HUES64 (cell line): ENCODE data around the gene MLF2.
A peak's percentile ranks its signal among the peaks of the same experiment; 100 is the strongest.

ENCODE experiments used
- H3K27ac ChIP-seq: 2 replicates; pipeline ENCODE4 v1.7.0; 2013; ENCODE audit warnings: low read depth, low read length, inconsistent platforms
- H3K27me3 ChIP-seq: 2 replicates; pipeline ENCODE4 v1.6.1; 2013; ENCODE audit warnings: mild to moderate bottlenecking, low read length; ENCODE audit not compliant: insufficient read depth
- H3K36me3 ChIP-seq: 2 replicates; pipeline ENCODE4 v1.6.1; 2013; ENCODE audit warnings: mild to moderate bottlenecking, low read length; ENCODE audit not compliant: insufficient read depth
- H3K4me1 ChIP-seq: 2 replicates; pipeline ENCODE4 v1.6.1; 2013; ENCODE audit warnings: mild to moderate bottlenecking, low read length, moderate library complexity; ENCODE audit not compliant: insufficient read depth
- H3K4me3 ChIP-seq: 2 replicates; pipeline ENCODE4 v1.5.1; 2013; ENCODE audit warnings: mild to moderate bottlenecking, low read length, moderate library complexity
- H3K9ac ChIP-seq: 2 replicates; pipeline ENCODE4 v1.6.1; 2013; ENCODE audit warnings: mild to moderate bottlenecking, low read depth, low read length
- H3K9me3 ChIP-seq: 2 replicates; pipeline ENCODE4 v1.6.1; 2013; ENCODE audit warnings: low read depth, low read length; ENCODE audit not compliant: insufficient read depth
- WGBS: fragments of 150-250, 120-280 bp; methylation state at CpG from one replicate; pipeline ENCODE4 v1.1.7; 2013; ENCODE audit warnings: missing lambda C conversion rate; 5-methylcytosine and 5-hydroxymethylcytosine counted together

Gene MLF2

DNA sequence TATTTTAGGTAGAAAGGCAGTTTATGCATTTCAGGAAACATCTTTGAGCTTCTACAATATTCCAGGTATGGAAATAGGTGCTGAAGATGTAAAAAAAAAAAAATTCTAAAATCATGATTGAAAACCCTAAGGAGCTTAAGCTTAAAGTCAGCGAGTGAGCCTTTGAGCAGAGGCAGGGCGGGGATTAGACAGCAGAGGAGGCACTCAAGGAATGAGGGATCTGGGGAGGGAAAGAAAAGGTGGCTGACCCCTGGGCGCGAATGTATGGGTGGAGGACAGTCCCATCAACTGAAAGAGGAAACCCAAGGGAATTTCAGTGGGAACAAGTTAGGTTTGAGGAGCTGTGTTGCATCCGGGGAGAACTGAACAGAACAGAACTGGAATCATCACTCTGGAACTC is 6.8 kb upstream of the MLF2 start:
- no peak overlapping the region for H3K27ac ChIP-seq
- 84% methylated on average over 5 of the region's 5 CpGs for WGBS
- no peaks in the 10 kb centered on the region for H3K36me3 ChIP-seq
- H3K9ac ChIP-seq: no peak overlapping the region
- no peak overlapping the region for H3K4me3 ChIP-seq
- H3K9me3 ChIP-seq: no peaks in the 10 kb centered on the region
- no peaks in the 10 kb centered on the region for H3K27me3 ChIP-seq
- peaks cover 11% of the 10 kb centered on the region for H3K4me1 ChIP-seq

DNA sequence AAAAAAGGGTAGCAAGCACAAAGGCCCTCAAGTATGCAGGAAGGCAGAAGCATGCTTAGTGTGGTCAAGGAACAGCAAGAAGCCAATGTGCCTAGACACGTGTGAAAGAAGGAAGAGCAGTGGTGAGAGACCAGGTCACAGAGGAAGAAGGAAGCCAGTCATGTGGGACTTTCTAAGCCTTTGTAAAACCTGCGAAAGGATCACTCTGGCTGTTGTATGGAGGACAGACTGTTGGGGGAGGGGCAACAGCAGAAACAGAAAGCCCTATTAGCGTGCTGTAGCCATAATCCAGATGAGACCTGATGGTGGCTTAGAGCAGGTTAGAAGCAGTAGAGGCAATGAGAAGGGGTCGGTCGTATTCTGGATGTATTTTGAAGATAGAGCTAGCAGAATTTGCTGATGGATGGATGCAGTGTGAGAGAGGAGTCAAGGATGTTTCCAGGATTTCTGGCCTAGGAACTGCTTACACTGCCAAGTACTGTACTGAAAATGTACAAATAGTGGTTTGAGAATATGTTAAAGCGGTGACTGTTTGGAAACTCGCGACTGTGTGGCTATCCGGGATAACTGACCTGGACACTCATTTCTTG is 5.7 kb upstream of the MLF2 start:
- no peaks in the 10 kb centered on the region for H3K9me3 ChIP-seq
- H3K4me1 ChIP-seq: peaks cover 13% of the 10 kb centered on the region
- no peaks in the 10 kb centered on the region for H3K36me3 ChIP-seq
- no peak overlapping the region for H3K27ac ChIP-seq
- no peak overlapping the region for H3K4me3 ChIP-seq
- no peaks in the 10 kb centered on the region for H3K27me3 ChIP-seq
- no peak overlapping the region for H3K9ac ChIP-seq
- WGBS: 84% methylated on average over 9 of the region's 9 CpGs

GRCh38 chr12:6757028-6757690 is 4.2 kb upstream of the MLF2 start:
- no peaks in the 10 kb centered on the region for H3K27me3 ChIP-seq
- no peak overlapping the region for H3K27ac ChIP-seq
- H3K9ac ChIP-seq: no peak overlapping the region
- H3K9me3 ChIP-seq: no peaks in the 10 kb centered on the region
- peaks cover 7% of the 10 kb centered on the region for H3K4me1 ChIP-seq
- WGBS: 87% methylated on average over 8 of the region's 8 CpGs
- no peak overlapping the region for H3K4me3 ChIP-seq
- H3K36me3 ChIP-seq: no peaks in the 10 kb centered on the region

GRCh38 chr12:6754411-6754810 is 1.5 kb upstream of the MLF2 start:
- no peaks in the 10 kb centered on the region for H3K27me3 ChIP-seq
- H3K4me3 ChIP-seq: no peak overlapping the region
- H3K9me3 ChIP-seq: no peaks in the 10 kb centered on the region
- no peak overlapping the region for H3K27ac ChIP-seq
- no peak overlapping the region for H3K9ac ChIP-seq
- peaks cover 7% of the 10 kb centered on the region for H3K4me1 ChIP-seq
- 91% methylated on average over 2 of the region's 2 CpGs for WGBS
- H3K36me3 ChIP-seq: peaks cover 26% of the 10 kb centered on the region

GRCh38 chr12:6753772-6754356 is 923 bp upstream of the MLF2 start:
- H3K9ac ChIP-seq: no peak overlapping the region
- H3K36me3 ChIP-seq: peaks cover 31% of the 10 kb centered on the region
- peaks cover 7% of the 10 kb centered on the region for H3K4me1 ChIP-seq
- H3K4me3 ChIP-seq: peak overlapping the region; percentile 28
- no peaks in the 10 kb centered on the region for H3K9me3 ChIP-seq
- no peak overlapping the region for H3K27ac ChIP-seq
- no peaks in the 10 kb centered on the region for H3K27me3 ChIP-seq
- WGBS: 1% methylated on average over 7 of the region's 7 CpGs

- peak overlapping the region; percentile 90; the same call in 1 of the 2 replicates for H3K27ac ChIP-seq
Measured at GRCh38 chr12:6752167-6752920, 597 bp downstream of the MLF2 start.

DNA sequence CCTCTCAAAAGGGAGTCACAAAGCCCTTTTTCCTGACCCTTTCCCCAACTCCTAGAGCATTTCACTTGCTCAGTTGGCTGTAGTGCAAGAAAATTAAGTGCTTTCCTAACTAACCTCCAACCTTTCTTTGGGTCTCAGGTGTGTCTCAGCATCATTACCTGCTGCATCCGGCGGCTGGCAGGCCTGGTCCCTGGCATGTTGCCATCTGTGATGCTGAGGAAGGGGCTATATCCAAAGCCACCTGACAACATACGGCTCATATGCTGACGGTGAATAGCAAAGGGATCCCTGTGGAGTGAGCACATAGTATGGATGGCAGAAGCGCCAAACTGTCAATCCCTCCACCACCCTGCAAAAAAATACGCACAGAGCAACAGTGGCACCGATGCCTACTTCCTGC is 1.2 kb downstream of the MLF2 start:
- peaks cover 52% of the 10 kb centered on the region for H3K36me3 ChIP-seq
- H3K9ac ChIP-seq: 0 out of 2 replicates have a peak overlapping the region, but pooled peaks have one; percentile 78
- no peaks in the 10 kb centered on the region for H3K9me3 ChIP-seq
- H3K4me3 ChIP-seq: peak overlapping the region; percentile 65
- no peaks in the 10 kb centered on the region for H3K27me3 ChIP-seq
- peaks cover 7% of the 10 kb centered on the region for H3K4me1 ChIP-seq
- WGBS: 91% methylated on average over 7 of the region's 7 CpGs
- H3K27ac ChIP-seq: no peak overlapping the region

More at GRCh38 chr12:6752167-6752920, 597 bp downstream of the MLF2 start:
- peak overlapping the region; percentile 65 for H3K4me3 ChIP-seq
- H3K9me3 ChIP-seq: no peaks in the 10 kb centered on the region
- peaks cover 46% of the 10 kb centered on the region for H3K36me3 ChIP-seq
- H3K4me1 ChIP-seq: peaks cover 7% of the 10 kb centered on the region
- peak overlapping the region; percentile 78 for H3K9ac ChIP-seq
- H3K27me3 ChIP-seq: no peaks in the 10 kb centered on the region
- WGBS: 6% methylated on average over 24 of the region's 24 CpGs

DNA sequence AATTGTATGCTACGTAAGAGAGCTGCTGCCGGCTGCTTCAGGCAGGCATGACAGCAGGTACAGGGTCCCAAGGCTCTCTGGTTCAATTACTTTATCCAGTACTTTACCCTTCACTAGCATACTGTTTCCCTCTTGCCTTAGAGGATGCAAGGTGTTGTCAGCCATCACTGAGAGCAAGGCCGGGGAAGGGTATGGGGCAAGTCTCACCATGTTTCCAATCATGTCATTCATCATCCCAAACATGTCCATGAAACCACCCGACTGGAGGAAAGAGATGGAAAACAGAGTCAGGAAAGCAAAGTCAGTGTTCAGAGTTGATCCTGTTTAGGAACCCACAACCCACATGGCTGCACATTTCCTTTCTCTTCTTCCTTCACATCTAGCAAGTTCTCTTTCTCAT is 2.4 kb downstream of the MLF2 start:
- WGBS: 99% methylated on average over 4 of the region's 4 CpGs
- H3K9ac ChIP-seq: no peak overlapping the region
- no peak overlapping the region for H3K4me3 ChIP-seq
- no peak overlapping the region for H3K27ac ChIP-seq
- H3K36me3 ChIP-seq: peaks cover 64% of the 10 kb centered on the region
- H3K27me3 ChIP-seq: no peaks in the 10 kb centered on the region
- peaks cover 7% of the 10 kb centered on the region for H3K4me1 ChIP-seq
- H3K9me3 ChIP-seq: no peaks in the 10 kb centered on the region

- Histone ChIP-seq H3K9ac (no peak overlapping the region), H3K9me3 (no peaks in the 10 kb centered on the region), H3K4me1 (peaks cover under 1% of the 10 kb centered on the region; the same call in 1 of the 2 replicates), H3K27ac (no peak overlapping the region), H3K27me3 (no peaks in the 10 kb centered on the region), H3K36me3 (peaks cover 64% of the 10 kb centered on the region), H3K4me3 (no peak overlapping the region)
- WGBS: 96% methylated on average over 28 of the region's 28 CpGs
Measured at GRCh38 chr12:6748761-6749160, 4.2 kb downstream of the MLF2 start.

DNA sequence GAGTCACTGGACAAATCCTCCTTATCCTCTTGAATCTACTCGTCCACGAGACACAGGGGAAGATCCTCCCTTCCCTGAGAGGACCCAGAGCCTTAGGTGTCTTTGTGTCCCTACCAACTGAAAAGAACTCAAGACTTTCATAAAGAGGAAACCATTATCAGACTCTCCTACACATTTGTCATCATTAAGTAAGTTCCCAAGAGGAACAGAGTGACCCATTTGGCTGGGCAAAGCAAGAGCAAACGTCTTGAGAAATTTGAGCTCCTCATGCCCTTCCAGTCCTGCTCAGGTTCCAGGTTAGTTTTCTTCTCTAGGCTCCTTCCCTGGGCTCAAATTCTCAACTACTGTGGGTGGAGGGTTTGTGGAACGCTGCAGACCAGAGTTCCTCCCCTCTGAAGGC is 5.7 kb downstream of the MLF2 start:
- Histone ChIP-seq H3K36me3 (peaks cover 64% of the 10 kb centered on the region), H3K27me3 (no peaks in the 10 kb centered on the region), H3K27ac (no peak overlapping the region), H3K9me3 (no peaks in the 10 kb centered on the region), H3K9ac (no peak overlapping the region), H3K4me3 (no peak overlapping the region), H3K4me1 (no peaks in the 10 kb centered on the region)
- WGBS: 93% methylated on average over 4 of the region's 4 CpGs
